Measurements from ENCODE around the gene SHISA7.
A peak's percentile ranks its signal among the peaks of the same experiment; 100 is the strongest.

SHISA7 gene

DNA sequence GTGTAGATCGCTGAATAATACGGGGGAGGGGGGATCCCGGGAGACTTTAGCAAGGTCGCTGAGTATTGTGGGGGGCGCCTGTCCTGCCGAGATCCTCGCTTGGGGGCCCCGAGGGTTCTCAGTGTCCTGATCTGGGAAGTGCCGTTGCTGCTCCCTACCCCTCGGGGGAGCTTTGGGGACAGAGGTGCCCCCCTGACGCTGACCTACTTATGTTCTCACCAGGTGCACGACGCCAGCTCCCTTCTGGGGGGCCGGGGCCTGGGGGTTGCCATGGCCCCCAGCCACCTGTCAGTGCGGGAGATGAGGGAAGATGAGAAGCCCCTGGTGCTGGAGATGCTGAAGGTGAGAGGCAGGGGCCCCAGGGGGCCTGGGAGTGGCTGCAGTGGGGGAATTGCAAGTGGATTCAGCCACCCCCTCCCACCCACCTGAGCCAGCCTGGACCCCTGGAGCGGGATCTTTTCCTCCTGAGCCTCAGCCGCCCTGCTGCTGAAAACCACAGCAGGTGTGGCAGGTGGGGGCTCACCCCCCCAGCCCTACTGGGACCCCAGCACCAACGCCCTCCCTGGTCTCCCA lies 42.4 kb upstream of the SHISA7 start:
- Histone ChIP-seq H3K27me3 (ENCODE audit: control insufficient read depth, insufficient read depth, low read length) (no peaks in the 10 kb centered on the region), H3K4me3 (ENCODE audit: low read length) (peak overlapping the region; percentile 70), H3K27ac (ENCODE audit: low read depth, low read length) (peak overlapping the region; percentile 95), H3K36me3 (ENCODE audit: control insufficient read depth, insufficient read depth, low read length) (peaks cover 3% of the 10 kb centered on the region), H3K4me1 (ENCODE audit: control insufficient read depth, insufficient read depth, low read length) (peaks cover 34% of the 10 kb centered on the region), H3K9ac (ENCODE audit: low read length) (no peak overlapping the region)

DNA sequence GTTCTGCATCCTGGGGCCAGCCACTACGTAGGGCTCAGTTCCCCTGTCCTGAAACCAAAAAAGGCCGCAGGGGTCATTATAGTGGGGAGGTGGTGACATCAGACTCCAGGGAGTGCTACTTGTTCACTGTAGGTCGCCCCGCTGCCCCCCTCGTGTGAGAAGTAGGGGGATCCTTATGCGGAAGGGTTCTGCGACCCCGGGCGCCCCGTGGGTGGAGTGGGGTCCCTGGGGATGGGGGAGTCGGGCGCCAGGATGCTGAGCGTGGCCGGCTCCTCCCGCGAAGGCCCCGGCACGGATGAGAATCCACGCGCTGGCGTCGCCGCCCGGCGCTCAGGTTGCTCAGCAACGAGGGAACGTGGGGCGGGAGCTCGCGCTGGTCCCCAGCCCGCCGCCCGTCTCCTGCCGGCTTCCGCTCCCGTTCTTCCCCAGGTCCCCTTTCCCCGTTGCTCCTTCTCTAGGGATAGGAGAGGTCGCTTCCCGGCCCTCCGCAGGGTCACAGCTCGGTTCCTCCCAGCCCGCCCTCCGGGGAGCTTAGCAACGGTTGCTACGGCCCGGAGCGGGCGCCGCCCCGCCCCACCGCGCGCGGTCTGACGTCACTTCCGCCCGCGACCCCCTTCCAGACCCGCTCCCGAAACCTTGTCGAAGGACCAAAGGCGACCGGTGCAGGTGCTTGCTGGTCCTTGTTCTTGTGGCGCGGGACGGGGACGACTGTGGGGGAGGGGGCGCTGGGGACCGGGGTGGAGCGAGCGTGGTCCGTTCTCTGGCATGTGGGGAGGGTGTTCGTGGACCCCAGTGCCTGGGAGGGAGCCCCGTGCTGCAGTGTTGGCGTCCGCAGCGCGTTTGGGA lies 41.7 kb upstream of the SHISA7 start, which contains the start of gene NAT14:
TSS of gene NAT14 (plus strand) at position 596 of the 846 bp plus-strand sequence. CDS start 521 bp downstream, outside the sequence.
- peaks cover 34% of the 10 kb centered on the region for H3K4me1 ChIP-seq (ENCODE audit: control insufficient read depth, insufficient read depth, low read length)
- H3K9ac ChIP-seq (ENCODE audit: low read length), result no peak within 1 kb of the TSS
- peak within 1 kb of the TSS; percentile 95 for H3K27ac ChIP-seq (ENCODE audit: low read depth, low read length)
- peaks cover 3% of the 10 kb centered on the region for H3K36me3 ChIP-seq (ENCODE audit: control insufficient read depth, insufficient read depth, low read length)
- no peaks in the 10 kb centered on the region for H3K27me3 ChIP-seq (ENCODE audit: control insufficient read depth, insufficient read depth, low read length)
- H3K4me3 ChIP-seq (ENCODE audit: low read length), result peak within 1 kb of the TSS; percentile 70

DNA sequence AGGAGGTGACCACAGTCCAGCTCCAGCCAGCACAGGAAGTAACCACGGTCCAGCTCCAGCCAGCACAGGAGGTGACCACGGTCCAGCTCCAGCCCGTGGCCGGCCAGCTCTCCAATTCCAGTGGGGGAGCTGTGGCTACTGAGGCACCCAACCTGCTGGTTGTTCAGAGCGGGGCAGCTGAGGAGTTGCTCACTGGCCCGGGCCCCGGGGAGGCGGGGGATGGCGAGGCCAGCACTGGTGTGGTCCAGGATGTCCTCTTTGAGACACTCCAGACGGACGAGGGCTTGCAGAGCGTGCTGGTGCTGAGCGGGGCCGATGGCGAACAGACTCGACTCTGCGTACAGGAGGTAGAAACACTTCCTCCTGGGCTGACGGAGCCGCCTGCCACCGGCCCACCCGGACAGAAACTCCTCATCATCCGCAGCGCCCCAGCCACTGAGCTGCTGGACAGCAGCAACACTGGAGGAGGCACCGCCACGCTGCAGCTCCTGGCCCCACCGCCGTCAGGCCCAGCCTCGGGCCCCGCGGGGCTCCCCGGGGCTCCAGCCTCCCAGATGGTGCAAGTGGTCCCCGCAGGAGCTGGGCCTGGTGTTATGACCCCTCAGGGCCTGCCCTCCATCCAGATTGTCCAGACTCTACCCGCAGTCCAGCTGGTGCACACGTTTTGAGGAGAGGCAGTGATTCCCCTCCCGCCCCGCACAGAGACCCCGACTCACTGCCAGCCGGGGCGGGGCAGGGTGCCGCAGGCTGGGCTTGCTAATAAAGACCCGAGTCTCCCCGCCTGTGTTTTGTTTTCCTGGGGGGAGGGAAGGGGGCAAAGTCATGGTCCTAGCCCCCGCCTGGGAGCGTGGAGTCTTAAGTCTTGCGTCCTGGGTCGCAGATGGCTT lies 40.8 kb upstream of the SHISA7 start:
- Histone ChIP-seq H3K27me3 (ENCODE audit: control insufficient read depth, insufficient read depth, low read length) (no peaks in the 10 kb centered on the region), H3K4me3 (ENCODE audit: low read length) (peak overlapping the region; percentile 70), H3K4me1 (ENCODE audit: control insufficient read depth, insufficient read depth, low read length) (peaks cover 34% of the 10 kb centered on the region), H3K36me3 (ENCODE audit: control insufficient read depth, insufficient read depth, low read length) (peaks cover 3% of the 10 kb centered on the region), H3K9ac (ENCODE audit: low read length) (no peak overlapping the region), H3K27ac (ENCODE audit: low read depth, low read length) (peak overlapping the region; percentile 95)

DNA sequence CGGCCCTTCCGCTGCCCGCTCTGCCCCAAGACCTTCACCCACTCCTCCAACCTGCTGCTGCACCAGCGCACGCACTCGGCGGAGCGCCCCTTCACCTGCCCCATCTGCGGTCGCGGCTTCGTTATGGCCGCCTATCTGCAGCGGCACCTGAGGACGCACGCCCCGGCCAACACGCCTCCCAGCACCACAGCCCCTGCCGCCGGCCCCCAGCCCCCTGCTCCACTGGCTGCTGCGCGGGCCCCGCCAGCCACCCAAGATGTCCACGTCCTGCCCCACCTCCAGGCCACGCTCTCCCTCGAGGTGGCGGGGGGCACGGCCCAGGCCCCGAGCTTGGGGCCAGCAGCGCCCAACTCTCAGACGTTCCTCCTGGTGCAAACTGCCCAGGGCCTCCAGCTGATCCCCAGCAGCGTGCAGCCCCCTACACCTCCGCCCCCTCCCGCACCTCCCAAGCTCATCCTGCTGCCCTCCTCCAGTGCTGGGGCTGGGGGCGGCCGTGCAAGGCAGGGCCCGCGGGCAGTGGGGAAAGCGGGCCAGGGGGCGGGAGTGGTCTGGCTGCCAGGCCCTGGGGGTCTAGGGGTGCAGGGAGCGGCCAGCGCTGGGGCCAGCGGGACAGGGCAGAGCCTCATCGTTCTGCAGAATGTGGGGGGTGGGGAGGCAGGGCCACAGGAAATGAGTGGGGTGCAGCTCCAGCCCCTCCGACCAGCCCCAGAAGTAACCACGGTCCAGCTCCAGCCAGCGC lies 40.0 kb upstream of the SHISA7 start:
- peaks cover 3% of the 10 kb centered on the region for H3K36me3 ChIP-seq (ENCODE audit: control insufficient read depth, insufficient read depth, low read length)
- no peak overlapping the region for H3K27ac ChIP-seq (ENCODE audit: low read depth, low read length)
- no peak overlapping the region for H3K9ac ChIP-seq (ENCODE audit: low read length)
- no peaks in the 10 kb centered on the region for H3K27me3 ChIP-seq (ENCODE audit: control insufficient read depth, insufficient read depth, low read length)
- no peak overlapping the region for H3K4me3 ChIP-seq (ENCODE audit: low read length)
- H3K4me1 ChIP-seq (ENCODE audit: control insufficient read depth, insufficient read depth, low read length), result peaks cover 32% of the 10 kb centered on the region

DNA sequence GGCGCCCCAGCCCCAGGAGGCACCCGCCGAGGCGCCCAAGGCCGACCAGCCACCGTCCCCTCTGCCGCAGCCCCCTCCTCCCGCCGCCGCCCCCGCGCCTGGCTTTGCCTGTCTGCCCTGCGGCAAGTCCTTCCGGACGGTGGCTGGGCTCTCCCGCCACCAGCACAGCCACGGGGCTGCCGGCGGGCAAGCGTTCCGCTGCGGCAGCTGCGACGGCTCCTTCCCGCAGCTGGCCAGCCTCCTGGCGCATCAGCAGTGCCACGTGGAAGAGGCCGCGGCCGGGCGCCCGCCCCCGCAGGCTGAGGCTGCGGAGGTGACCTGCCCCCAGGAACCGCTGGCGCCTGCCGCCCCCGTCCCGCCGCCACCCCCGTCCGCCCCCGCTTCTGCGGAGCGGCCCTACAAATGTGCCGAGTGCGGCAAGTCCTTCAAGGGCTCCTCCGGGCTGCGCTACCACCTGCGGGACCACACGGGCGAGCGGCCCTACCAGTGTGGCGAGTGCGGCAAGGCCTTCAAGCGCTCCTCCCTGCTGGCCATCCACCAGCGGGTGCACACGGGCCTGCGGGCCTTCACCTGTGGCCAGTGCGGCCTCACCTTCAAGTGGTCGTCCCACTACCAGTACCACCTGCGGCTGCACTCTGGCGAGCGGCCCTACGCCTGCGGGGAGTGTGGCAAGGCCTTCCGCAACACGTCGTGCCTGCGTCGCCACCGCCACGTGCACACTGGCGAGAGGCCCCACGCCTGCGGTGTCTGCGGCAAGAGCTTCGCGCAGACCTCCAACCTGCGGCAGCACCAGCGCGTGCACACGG lies 39.3 kb upstream of the SHISA7 start:
- peaks cover 3% of the 10 kb centered on the region for H3K36me3 ChIP-seq (ENCODE audit: control insufficient read depth, insufficient read depth, low read length)
- H3K27ac ChIP-seq (ENCODE audit: low read depth, low read length), result no peak overlapping the region
- H3K9ac ChIP-seq (ENCODE audit: low read length), result no peak overlapping the region
- no peak overlapping the region for H3K4me3 ChIP-seq (ENCODE audit: low read length)
- no peaks in the 10 kb centered on the region for H3K27me3 ChIP-seq (ENCODE audit: control insufficient read depth, insufficient read depth, low read length)
- peaks cover 29% of the 10 kb centered on the region for H3K4me1 ChIP-seq (ENCODE audit: control insufficient read depth, insufficient read depth, low read length)

DNA sequence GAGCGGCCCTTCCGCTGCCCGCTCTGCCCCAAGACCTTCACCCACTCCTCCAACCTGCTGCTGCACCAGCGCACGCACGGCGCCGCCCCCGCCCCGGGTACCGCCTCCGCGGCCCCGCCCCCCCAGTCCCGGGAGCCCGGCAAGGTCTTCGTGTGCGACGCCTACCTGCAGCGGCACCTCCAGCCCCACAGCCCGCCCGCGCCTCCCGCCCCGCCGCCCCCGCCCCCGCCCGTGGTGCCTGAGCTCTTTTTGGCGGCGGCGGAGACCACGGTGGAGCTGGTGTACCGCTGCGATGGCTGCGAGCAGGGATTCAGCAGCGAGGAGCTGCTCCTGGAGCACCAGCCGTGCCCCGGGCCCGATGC lies 38.7 kb upstream of the SHISA7 start:
- Histone ChIP-seq H3K9ac (ENCODE audit: low read length) (no peak overlapping the region), H3K27me3 (ENCODE audit: control insufficient read depth, insufficient read depth, low read length) (no peaks in the 10 kb centered on the region), H3K27ac (ENCODE audit: low read depth, low read length) (no peak overlapping the region), H3K4me1 (ENCODE audit: control insufficient read depth, insufficient read depth, low read length) (peaks cover 23% of the 10 kb centered on the region), H3K36me3 (ENCODE audit: control insufficient read depth, insufficient read depth, low read length) (peaks cover 3% of the 10 kb centered on the region), H3K4me3 (ENCODE audit: low read length) (no peak overlapping the region)

DNA sequence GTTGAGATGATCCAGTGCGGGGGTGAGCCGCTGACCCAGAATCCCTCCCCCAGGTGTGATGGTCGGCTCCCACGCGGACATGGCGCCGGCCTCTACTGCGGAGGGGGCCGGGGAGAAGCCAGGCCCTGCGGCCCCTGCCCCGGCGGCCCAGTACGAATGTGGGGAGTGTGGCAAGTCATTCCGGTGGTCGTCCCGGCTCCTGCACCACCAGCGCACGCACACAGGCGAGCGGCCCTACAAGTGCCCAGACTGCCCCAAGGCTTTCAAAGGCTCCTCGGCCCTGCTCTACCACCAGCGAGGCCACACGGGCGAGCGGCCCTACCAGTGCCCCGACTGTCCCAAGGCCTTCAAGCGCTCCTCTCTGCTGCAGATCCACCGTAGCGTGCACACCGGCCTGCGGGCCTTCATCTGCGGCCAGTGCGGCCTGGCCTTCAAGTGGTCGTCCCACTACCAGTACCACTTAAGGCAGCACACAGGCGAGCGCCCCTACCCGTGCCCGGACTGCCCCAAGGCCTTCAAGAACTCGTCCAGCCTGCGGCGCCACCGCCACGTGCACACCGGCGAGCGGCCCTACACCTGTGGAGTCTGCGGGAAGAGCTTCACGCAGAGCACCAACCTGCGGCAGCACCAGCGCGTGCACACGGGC lies 38.2 kb upstream of the SHISA7 start:
- no peak overlapping the region for H3K4me3 ChIP-seq (ENCODE audit: low read length)
- peaks cover 18% of the 10 kb centered on the region for H3K4me1 ChIP-seq (ENCODE audit: control insufficient read depth, insufficient read depth, low read length)
- H3K27me3 ChIP-seq (ENCODE audit: control insufficient read depth, insufficient read depth, low read length), result no peaks in the 10 kb centered on the region
- no peak overlapping the region for H3K27ac ChIP-seq (ENCODE audit: low read depth, low read length)
- H3K9ac ChIP-seq (ENCODE audit: low read length), result no peak overlapping the region
- H3K36me3 ChIP-seq (ENCODE audit: control insufficient read depth, insufficient read depth, low read length), result peaks cover 3% of the 10 kb centered on the region

DNA sequence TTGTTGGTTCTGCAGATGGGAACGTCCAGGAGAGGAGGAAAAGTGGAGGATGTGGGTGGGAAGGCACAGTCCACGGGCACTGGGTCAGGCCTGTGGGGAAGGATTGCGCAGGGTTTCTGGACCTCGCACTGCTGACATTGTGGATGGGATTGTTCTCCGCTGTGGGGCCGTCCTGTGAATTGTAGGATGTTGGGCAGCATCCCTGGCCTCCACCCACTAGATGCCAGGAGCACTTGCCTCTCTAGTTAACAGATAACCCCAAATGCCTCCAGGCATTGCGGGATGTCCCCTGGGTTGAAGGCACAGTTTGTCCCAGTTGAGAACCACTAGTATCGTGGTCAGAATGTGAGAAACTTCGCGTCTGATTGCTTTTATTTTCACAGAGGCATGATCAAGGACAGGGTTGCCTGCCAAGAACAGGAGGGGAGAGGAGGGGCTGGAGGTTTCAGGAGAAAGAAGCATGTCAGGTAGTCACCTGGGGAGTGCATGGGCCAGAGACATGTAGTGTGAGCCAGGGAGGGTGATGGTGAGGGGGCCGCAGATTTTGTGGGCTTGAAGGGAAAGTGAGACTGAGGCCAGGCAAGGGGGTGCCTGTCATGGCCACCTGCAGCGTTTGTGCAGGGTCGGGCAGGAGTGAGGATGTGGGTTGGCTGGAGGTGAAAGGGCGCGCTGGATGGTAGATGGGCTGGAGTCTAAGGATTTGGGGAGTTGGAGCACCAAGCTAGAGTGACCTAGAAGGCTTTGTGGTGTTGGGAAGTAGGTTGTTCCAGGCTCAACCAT lies 36.5 kb upstream of the SHISA7 start:
- no peak overlapping the region for H3K27ac ChIP-seq (ENCODE audit: low read depth, low read length)
- H3K9ac ChIP-seq (ENCODE audit: low read length), result no peak overlapping the region
- H3K27me3 ChIP-seq (ENCODE audit: control insufficient read depth, insufficient read depth, low read length), result no peaks in the 10 kb centered on the region
- peaks cover 3% of the 10 kb centered on the region for H3K36me3 ChIP-seq (ENCODE audit: control insufficient read depth, insufficient read depth, low read length)
- peaks cover 11% of the 10 kb centered on the region for H3K4me1 ChIP-seq (ENCODE audit: control insufficient read depth, insufficient read depth, low read length)
- no peak overlapping the region for H3K4me3 ChIP-seq (ENCODE audit: low read length)

DNA sequence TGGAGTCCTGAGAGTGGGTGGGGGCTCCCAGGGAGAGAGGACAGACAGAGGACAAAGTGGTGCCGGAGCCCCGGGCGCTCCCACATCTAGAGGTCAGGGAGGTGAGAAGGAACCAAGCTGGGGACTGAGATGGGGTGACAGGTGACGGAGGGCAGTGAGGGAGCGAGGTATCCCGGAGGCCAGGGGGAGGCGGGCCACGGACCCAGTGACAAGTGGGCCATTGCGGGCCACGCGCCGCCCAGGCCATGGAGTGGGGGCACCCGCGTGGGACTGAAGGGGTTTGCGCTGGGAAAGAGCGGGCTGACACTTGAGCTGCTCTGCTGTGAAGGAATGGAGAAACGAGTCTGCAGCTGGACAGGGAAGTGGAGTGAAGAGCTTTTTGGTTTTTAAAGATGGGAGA lies 35.9 kb upstream of the SHISA7 start:
- no peak overlapping the region for H3K4me3 ChIP-seq (ENCODE audit: low read length)
- H3K27me3 ChIP-seq (ENCODE audit: control insufficient read depth, insufficient read depth, low read length), result no peaks in the 10 kb centered on the region
- no peak overlapping the region for H3K9ac ChIP-seq (ENCODE audit: low read length)
- no peak overlapping the region for H3K27ac ChIP-seq (ENCODE audit: low read depth, low read length)
- H3K4me1 ChIP-seq (ENCODE audit: control insufficient read depth, insufficient read depth, low read length), result peaks cover 7% of the 10 kb centered on the region
- peaks cover 3% of the 10 kb centered on the region for H3K36me3 ChIP-seq (ENCODE audit: control insufficient read depth, insufficient read depth, low read length)

DNA sequence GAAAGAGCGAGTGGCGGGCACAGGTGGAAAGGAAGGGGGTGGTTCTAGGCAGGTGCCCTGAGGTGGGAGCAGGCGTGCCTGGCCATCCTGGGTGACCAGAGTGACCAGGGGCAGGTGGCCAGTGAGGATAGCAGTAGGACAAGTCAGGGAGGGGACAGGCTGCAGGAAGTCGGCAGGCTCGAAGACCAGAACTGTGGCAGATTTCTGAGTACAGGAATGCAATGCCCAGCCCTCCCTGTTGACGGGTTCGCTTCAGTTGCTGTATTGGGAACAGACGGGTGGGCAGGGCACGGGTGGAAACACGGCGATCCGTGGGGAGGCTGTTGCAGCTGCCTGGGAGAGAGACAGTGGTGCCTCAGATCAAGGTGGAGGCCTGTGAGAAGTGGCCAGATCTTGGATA lies 35.3 kb upstream of the SHISA7 start:
- no peaks in the 10 kb centered on the region for H3K27me3 ChIP-seq (ENCODE audit: control insufficient read depth, insufficient read depth, low read length)
- H3K4me1 ChIP-seq (ENCODE audit: control insufficient read depth, insufficient read depth, low read length), result peaks cover 7% of the 10 kb centered on the region
- peaks cover 3% of the 10 kb centered on the region for H3K36me3 ChIP-seq (ENCODE audit: control insufficient read depth, insufficient read depth, low read length)
- no peak overlapping the region for H3K27ac ChIP-seq (ENCODE audit: low read depth, low read length)
- no peak overlapping the region for H3K9ac ChIP-seq (ENCODE audit: low read length)
- H3K4me3 ChIP-seq (ENCODE audit: low read length), result no peak overlapping the region

Measured in rectal smooth muscle tissue (tissue), 1 donor.